DOHH2 (cell line): ENCODE data around the gene TNIP2.
A peak's percentile ranks its signal among the peaks of the same experiment; 100 is the strongest.

Experiments
- H3F3A ChIP-seq: fragments of 200-600 bp; sonication (generic), shearing (Covaris generic); 2 replicates; pipeline ENCODE4 v1.6.0; 2016; ENCODE audit warnings: antibody characterized with exemption, mild to moderate bottlenecking; ENCODE audit not compliant: control insufficient read depth, insufficient read depth
- H3K27ac ChIP-seq: fragments of 200-600 bp; sonication (generic); 2 replicates; pipeline ENCODE4 v1.5.1; 2014; ENCODE audit warnings: low read depth, mild to moderate bottlenecking, low read length, moderate library complexity
- H3K27me3 ChIP-seq: fragments of 200-600 bp; sonication (generic); 2 replicates; pipeline ENCODE4 v1.6.1; 2014; ENCODE audit warnings: mild to moderate bottlenecking, low read length, mixed read lengths; ENCODE audit not compliant: control insufficient read depth
- H3K36me3 ChIP-seq: fragments of 200-600 bp; sonication (generic); 2 replicates; pipeline ENCODE4 v1.6.1; 2014; ENCODE audit warnings: mild to moderate bottlenecking, low read length, moderate library complexity, mixed read lengths; ENCODE audit not compliant: control insufficient read depth
- H3K4me1 ChIP-seq: fragments of 200-600 bp; sonication (generic); 2 replicates; pipeline ENCODE4 v1.6.1; 2014; ENCODE audit warnings: mild to moderate bottlenecking, low read length, mixed read lengths; ENCODE audit not compliant: control insufficient read depth
- H3K4me2 ChIP-seq: fragments of 200-600 bp; sonication (generic); 2 replicates; pipeline ENCODE4 v1.6.0; 2014; ENCODE audit warnings: mild to moderate bottlenecking, low read length, moderate library complexity
- H3K4me3 ChIP-seq: fragments of 200-600 bp; sonication (generic); 2 replicates; pipeline ENCODE4 v1.5.1; 2014; ENCODE audit warnings: mild to moderate bottlenecking, low read length, mixed read lengths
- H3K79me2 ChIP-seq: fragments of 200-600 bp; sonication (generic); 2 replicates; pipeline ENCODE4 v1.6.1; 2014; ENCODE audit warnings: mild to moderate bottlenecking, low read length, mixed read lengths; ENCODE audit not compliant: control insufficient read depth
- H3K9me2 ChIP-seq: fragments of 200-600 bp; sonication (generic); replicated peaks from 2 replicates; pipeline ENCODE4 v1.6.1; 2014; ENCODE audit warnings: mild to moderate bottlenecking, low read length, mixed read lengths; ENCODE audit not compliant: control insufficient read depth
- H3K9me3 ChIP-seq: fragments of 200-600 bp; sonication (generic); 2 replicates; pipeline ENCODE4 v1.6.1; 2014; ENCODE audit warnings: antibody characterized with exemption, low read length, mixed read lengths; ENCODE audit not compliant: control insufficient read depth, insufficient read depth
- H4K20me1 ChIP-seq: fragments of 200-600 bp; sonication (generic); 2 replicates; pipeline ENCODE4 v1.6.0; 2014; ENCODE audit warnings: low read depth, mild to moderate bottlenecking, antibody characterized with exemption, low read length, moderate library complexity; ENCODE audit not compliant: control insufficient read depth, insufficient read depth
- CTCF ChIP-seq: fragments of 200-600 bp; sonication (generic); IDR thresholded peaks from one replicate; pipeline ENCODE4 v1.5.1; 2014; ENCODE audit warnings: antibody characterized with exemption, mild to moderate bottlenecking, low read depth, low read length; ENCODE audit not compliant: poor library complexity, severe bottlenecking
- EZH2phosphoT487 ChIP-seq: fragments of 200-600 bp; sonication (generic); IDR thresholded peaks from 2 replicates; pipeline ENCODE4 v1.6.1; 2017; ENCODE audit warnings: borderline replicate concordance, mild to moderate bottlenecking, antibody characterized with exemption, low read length, moderate library complexity, mixed read lengths

Gene TNIP2

GRCh38 chr4:2745516-2745915 is 10.6 kb downstream of the TNIP2 start:
- Histone ChIP-seq H3K4me3 (no peak overlapping the region), H3K27me3 (no peaks in the 10 kb centered on the region), H3K36me3 (peaks cover 52% of the 10 kb centered on the region), H3K9me3 (no peaks in the 10 kb centered on the region), H3K4me1 (peaks cover 39% of the 10 kb centered on the region), H3K79me2 (peaks cover 4% of the 10 kb centered on the region), H3K4me2 (peak overlapping the region; percentile 60; the same call in 1 of the 2 replicates), H3K9me2 (no peaks in the 10 kb centered on the region), H3F3A (peaks cover 3% of the 10 kb centered on the region; the same call in 1 of the 2 replicates), H4K20me1 (0 out of 2 replicates have a peak, but pooled peaks cover 2% of the 10 kb centered on the region), H3K27ac (peak overlapping the region; percentile 38; the same call in 1 of the 2 replicates)
- TF ChIP-seq CTCF, result no peak
- no peak for TF ChIP-seq EZH2phosphoT487

DNA sequence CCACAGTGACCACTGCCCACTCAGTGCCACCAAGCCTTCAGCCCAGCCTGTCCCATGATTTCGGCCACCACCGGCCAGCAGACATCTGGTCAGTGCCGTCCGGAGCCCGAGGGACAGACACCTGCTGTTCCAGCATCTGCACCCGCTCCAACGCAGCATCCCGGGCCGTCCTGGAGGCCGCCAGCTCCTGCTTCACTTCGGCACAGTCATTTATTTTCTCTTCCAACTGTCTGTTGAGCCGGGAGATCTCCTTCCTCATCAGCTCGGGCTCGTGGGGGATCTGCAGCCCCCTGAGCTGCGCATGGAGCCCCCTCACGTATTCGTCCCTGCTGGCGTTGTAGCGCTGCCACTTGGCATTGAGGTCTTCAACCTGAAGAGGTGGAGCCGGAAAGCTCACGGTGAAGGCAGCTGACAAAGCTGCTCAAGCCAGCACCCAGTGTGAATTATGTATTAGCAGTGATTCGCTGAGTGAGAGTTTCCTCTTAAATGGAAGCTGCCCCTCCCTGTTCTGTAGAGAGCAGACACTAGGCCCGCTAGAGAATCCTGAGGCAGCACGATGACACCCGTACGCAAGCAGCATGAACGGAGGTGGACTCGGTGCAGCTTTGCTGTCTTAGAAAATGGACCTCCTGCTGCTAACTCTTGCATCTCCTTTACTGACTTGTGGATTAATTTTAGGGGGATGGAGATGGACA is 11.4 kb downstream of the TNIP2 start:
- Histone ChIP-seq H3K27me3 (no peaks in the 10 kb centered on the region), H3K4me1 (peaks cover 39% of the 10 kb centered on the region), H3K4me2 (no peak overlapping the region), H3K27ac (no peak overlapping the region), H4K20me1 (0 out of 2 replicates have a peak, but pooled peaks cover 2% of the 10 kb centered on the region), H3K4me3 (no peak overlapping the region), H3K79me2 (no peaks in the 10 kb centered on the region), H3K36me3 (peaks cover 52% of the 10 kb centered on the region), H3K9me3 (no peaks in the 10 kb centered on the region), H3K9me2 (no peaks in the 10 kb centered on the region), H3F3A (peaks cover 3% of the 10 kb centered on the region; the same call in 1 of the 2 replicates)
- TF ChIP-seq CTCF (no peak), EZH2phosphoT487 (no peak)

- H3K4me2 ChIP-seq, result no peak overlapping the region
- H3K9me3 ChIP-seq, result no peaks in the 10 kb centered on the region
- peaks cover 3% of the 10 kb centered on the region; the same call in 1 of the 2 replicates for H3F3A ChIP-seq
- H3K36me3 ChIP-seq, result peaks cover 52% of the 10 kb centered on the region
- no peak for TF ChIP-seq EZH2phosphoT487
- no peak for TF ChIP-seq CTCF
- no peaks in the 10 kb centered on the region for H3K79me2 ChIP-seq
- no peak overlapping the region for H3K4me3 ChIP-seq
- 0 out of 2 replicates have a peak, but pooled peaks cover 2% of the 10 kb centered on the region for H4K20me1 ChIP-seq
- H3K27ac ChIP-seq, result no peak overlapping the region
- peaks cover 33% of the 10 kb centered on the region for H3K4me1 ChIP-seq
- H3K27me3 ChIP-seq, result no peaks in the 10 kb centered on the region
- H3K9me2 ChIP-seq, result no peaks in the 10 kb centered on the region
Measured at GRCh38 chr4:2743518-2744445, 12.4 kb downstream of the TNIP2 start.
